Endometrial microvascular endothelial cells (primary cell): ENCODE measurements around the gene CHTF18. TPM values are rescaled to one million over a fixed set of nuclear protein-coding genes. Genes with fewer than 3 reads are reported as not detected.

Experiments
- in situ Hi-C: cut with HindIII; loops from 2 replicates; pipeline ENCODE4 v1.10.0; 2017; ENCODE audit warnings: low sequenced_read_pairs, low pct_unique_long_range_greater_than_20kb; ENCODE audit errors: inconsistent ontology term
- total RNA-seq: library from RNA; depleted of rRNA; stranded (reverse); fragments of >200 nt; gene quantifications from one replicate; pipeline ENCODE4 v1.2.3, GENCODE V29; 2015; ENCODE audit errors: inconsistent ontology term

The CHTF18 gene
- total RNA-seq, 1 donor from 2014 or later: 33.9 TPM

DNA sequence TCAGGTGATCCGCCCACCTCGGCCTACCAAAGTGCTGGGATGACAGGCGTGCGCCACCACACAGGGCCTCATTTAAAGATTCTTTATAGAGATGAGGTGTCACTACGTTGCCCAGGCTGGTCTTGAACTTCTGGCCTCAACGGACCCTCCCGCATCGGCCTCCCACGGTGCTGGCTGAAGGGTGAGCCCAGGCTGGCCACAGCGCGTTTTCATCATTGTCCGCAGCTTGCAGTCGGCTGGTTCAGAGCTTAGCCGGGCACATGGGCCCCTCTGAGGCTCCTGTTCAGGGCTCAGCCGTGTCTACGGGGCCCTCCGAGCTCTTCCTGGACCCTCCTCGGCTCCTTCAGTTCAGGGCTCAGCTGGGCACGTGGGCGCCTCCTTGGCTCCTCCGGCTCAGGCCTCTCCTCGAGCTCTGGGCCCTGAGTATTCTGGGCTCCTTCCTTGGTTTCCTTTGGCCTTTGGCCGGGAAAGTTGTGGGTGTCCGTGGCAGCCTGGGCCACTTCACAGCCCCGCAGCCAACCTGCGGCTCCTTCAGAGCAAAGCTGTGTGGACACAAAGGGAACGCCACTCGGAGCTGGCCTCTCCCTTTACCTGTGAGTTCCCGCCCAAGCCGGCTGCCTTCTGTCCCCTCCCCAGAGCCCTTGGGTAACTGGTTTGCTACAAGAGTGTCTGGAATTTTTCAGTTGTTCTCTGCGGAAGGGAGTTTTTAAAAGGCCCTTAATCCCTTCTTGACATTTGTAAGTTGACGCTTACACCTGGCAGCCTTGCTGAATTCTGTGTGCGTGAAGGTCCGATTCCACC, 29.1 kb upstream of the CHTF18 start:
- in situ Hi-C loops: no loop called here

DNA sequence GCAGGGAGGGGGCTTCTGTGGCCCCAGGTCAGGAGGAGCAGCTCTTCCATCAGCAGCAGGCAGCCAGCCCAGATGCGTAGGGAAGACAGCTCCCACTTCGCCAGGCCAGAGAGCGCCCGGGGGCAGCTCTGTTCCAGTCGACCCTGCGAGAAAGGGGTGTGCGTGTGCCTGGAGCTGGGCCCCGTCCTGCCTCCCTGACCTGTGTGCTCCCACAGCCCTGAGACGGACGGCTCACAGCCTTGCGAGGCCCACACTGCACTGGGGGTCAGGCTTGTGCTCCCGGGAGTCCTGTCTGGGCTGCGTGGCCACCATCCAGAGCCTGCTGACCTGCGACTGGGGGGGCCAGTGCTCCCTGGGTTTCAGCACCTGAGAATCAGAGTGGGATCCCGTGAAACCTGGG, 28.4 kb upstream of the CHTF18 start:
- in situ Hi-C loops: no loop called here

DNA sequence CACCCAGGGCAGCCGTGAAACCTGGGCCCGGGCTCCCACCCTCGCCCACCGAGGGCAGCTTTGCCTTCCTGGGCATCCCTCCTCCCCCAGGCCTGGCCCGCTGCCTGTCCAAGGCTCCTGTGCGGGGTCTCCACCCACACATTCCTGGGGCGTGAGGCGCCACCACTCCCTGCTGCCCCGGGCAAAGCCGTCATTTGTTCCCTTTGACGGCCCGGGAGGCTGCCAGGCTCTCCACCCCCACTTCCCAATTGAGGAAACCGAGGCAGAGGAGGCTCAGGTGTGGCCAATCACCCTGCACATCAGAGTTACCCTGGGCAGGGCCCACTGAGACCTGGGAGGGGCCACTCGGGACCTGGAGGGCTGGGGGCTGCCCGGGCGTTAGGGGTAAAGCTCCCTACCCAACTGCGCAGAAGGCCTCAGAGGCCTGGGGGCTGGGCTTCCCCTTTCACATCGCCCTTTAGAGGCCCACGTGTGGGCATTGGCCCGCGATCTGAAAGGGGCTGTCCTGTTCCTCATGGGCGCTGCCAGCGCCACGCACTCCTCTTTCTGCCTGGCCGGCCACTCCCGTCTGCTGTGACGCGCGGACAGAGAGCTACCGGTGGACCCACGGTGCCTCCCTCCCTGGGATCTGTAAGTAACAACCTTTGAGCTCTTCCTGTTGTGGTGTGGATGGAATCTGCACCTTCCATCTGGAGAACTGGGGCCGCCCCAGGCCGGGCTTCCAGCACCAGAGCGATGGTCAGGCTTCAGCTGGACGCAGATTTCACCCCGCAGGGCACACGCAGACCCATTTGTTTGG, 27.7 kb upstream of the CHTF18 start, which contains the start of gene MSLN:
Gene MSLN (plus strand): TSS at position 190 of the 799 bp plus-strand sequence. CDS start 1,947 bp downstream, outside the sequence.
- in situ Hi-C loops: no loop called here

DNA sequence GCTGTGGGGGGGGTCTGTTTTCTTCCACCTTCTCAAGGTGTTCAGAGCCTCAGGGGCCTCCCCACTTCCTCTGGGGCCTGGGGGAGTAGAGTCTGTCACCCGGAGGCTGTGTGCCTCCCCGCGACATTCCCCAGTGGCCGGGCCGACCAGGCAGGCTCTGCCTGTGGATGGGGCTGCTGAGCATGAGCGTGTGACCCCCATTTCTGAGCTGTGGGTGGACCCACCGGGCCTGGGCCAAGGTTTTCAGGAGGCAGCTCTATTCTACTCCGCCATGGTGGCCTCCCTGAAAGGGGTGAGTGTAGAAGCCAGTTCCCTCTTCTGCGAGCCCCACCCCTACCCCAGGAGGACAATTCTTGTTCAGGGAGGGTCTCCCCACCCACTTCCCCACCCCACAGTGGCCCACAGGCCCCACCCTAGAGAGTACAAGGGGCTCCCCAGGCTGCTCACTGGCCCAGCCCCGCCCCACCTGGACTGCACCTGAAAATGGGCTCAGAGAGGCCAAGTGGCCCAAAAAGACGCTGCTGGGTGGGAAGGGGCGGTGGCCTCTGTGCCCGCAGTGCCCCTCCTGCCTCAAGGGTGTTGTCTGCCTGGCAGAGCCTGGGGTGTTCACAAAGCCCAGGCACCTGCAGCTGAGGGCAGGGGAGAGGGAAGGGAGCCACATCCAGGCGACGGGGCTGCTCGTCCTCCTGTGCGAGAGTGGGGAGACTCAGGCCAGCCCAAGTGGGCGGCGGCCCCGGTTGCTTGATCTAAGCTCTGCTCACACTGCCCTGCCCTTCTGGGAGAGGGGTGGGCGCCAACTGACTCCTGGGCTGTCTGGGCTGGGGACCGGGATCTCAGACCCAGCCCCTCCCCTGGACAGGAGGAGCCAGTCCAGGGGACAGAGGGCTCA, 26.6 kb upstream of the CHTF18 start:
- in situ Hi-C loops: no loop called here

DNA sequence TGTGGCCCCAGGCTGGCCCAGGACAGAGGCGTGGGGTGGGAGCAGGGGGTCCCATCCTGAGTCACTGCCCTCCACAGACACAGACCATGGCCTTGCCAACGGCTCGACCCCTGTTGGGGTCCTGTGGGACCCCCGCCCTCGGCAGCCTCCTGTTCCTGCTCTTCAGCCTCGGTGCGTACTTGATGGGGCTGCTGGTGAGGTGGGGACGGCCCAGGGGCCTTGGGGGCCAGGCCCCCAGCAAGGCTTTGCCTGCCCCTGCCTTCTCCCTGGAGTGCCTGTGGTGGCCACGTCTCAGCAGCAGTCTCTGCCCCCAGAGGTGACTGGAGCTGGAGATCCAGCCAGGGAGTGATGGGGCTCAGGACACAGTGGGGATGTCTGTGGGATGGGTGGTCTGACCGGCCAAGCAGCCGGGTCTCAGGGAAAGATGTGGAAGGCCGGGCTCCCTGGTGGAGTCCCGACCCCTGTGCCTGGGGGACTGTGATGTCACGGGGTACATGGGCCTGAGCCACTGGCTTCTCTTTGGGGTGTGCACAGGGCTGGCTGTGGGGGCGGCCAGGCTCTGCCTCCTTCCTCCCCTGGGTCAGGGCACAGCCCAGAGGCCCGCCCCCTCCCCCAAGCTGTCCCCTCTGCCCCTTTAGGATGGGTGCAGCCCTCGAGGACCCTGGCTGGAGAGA, 25.7 kb upstream of the CHTF18 start:
- in situ Hi-C loops: no loop called here

DNA sequence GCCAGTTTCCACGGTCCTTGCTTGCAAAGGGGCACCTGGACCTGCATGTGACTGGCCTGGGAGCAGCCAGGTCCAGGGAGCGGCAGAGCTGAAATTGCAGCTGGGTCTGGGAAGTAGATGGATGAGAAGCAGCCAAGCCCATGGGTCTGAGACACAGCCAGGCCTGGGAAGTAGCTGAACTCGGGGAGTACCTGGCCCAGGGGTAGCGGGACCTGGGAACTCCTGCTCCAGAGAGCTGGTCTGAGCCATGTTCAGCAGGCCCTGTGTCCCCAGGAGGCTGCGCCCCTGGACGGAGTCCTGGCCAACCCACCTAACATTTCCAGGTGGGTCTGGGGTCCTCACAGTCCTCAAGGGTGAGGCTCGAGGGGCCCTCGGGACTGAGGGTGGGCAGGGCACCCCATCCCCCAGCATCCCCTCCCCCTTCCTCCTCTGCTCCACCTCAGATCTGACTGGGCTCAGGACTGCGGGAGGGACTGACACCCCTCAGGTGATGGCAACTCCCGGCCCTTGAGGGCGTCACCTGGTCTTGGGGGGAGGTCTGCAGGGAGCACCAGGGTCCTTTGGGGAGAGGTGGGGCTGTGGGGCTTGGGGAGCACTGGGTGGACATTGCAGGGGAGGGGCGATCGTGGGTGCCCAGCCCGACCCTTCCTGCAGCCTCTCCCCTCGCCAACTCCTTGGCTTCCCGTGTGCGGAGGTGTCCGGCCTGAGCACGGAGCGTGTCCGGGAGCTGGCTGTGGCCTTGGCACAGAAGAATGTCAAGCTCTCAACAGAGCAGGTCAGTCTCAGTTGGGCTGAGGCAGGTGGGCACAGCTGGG, 24.8 kb upstream of the CHTF18 start:
- in situ Hi-C loops: no loop called here

DNA sequence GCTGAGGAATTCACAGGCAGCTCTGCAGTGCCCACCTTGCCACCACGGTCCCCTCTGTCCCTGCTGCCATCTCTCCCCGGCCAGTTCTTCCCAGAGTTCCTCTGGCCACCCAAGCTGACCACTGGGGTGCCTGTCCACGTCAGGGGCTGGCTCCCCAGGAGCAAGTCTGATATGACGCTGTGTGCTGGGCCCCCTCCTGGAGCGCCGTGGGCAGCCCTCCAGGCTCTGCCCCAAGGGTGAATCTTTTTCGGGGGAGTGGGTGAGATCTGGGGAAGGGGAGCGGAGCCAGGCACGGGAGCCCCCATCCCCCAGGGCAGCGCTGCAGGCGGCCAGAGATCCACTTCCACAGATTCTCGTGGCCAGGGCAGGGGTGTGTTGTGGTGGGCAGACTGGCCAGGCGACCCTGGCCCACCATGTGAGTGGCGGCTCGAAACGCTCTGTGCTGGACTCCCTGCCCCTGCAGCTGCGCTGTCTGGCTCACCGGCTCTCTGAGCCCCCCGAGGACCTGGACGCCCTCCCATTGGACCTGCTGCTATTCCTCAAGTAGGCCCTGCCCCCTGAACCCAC, 24.2 kb upstream of the CHTF18 start:
- in situ Hi-C loops: no loop called here

DNA sequence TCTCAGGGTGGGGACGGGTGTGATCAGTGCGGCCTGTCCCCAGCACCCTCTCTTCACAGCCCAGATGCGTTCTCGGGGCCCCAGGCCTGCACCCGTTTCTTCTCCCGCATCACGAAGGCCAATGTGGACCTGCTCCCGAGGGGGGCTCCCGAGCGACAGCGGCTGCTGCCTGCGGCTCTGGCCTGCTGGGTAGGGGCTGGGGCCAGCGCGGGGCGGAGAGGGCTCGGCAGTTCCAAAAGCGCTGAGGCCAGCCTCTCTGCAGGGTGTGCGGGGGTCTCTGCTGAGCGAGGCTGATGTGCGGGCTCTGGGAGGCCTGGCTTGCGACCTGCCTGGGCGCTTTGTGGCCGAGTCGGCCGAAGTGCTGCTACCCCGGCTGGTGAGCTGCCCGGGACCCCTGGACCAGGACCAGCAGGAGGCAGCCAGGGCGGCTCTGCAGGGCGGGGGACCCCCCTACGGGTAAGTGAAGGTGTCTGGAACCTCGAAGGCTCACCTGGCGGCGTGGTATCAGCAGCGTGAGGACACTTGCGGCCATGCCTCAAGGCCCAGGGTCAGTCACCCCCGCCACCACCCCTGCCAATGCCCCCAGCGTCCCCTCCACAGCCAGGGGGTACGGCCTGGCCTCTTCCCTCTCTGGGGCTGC, 23.5 kb upstream of the CHTF18 start:
- in situ Hi-C loops: no loop called here

DNA sequence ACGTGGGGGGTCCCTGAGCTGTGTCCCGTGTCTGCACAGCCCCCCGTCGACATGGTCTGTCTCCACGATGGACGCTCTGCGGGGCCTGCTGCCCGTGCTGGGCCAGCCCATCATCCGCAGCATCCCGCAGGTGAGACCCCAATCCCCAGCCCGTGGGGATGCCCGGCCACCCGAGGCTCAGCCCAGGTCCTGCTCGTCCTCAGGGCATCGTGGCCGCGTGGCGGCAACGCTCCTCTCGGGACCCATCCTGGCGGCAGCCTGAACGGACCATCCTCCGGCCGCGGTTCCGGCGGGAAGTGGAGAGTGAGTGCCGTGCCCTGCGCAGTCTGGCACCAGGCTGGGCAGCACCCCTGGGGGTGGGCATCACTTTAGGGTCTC, 22.9 kb upstream of the CHTF18 start:
- in situ Hi-C loops: no loop called here

DNA sequence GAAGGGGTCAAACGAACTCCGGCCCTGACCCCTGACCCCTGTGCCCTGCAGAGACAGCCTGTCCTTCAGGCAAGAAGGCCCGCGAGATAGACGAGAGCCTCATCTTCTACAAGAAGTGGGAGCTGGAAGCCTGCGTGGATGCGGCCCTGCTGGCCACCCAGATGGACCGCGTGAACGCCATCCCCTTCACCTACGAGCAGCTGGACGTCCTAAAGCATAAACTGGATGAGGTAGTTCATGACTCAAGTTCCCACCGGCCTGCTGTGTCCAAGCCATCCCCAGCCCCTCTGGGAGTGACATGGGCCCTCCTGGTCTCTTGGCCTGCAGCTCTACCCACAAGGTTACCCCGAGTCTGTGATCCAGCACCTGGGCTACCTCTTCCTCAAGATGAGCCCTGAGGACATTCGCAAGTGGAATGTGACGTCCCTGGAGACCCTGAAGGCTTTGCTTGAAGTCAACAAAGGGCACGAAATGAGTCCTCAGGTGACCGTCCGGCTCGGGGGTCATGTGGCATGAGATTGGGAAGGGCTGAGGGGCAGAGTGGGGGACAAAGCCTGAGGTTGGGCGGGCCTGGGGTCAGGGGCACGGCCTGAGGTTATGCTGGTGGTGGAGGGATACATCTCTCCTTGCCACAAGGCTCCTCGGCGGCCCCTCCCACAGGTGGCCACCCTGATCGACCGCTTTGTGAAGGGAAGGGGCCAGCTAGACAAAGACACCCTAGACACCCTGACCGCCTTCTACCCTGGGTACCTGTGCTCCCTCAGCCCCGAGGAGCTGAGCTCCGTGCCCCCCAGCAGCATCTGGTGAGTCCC, 22.2 kb upstream of the CHTF18 start:
- in situ Hi-C loops: no loop called here

DNA sequence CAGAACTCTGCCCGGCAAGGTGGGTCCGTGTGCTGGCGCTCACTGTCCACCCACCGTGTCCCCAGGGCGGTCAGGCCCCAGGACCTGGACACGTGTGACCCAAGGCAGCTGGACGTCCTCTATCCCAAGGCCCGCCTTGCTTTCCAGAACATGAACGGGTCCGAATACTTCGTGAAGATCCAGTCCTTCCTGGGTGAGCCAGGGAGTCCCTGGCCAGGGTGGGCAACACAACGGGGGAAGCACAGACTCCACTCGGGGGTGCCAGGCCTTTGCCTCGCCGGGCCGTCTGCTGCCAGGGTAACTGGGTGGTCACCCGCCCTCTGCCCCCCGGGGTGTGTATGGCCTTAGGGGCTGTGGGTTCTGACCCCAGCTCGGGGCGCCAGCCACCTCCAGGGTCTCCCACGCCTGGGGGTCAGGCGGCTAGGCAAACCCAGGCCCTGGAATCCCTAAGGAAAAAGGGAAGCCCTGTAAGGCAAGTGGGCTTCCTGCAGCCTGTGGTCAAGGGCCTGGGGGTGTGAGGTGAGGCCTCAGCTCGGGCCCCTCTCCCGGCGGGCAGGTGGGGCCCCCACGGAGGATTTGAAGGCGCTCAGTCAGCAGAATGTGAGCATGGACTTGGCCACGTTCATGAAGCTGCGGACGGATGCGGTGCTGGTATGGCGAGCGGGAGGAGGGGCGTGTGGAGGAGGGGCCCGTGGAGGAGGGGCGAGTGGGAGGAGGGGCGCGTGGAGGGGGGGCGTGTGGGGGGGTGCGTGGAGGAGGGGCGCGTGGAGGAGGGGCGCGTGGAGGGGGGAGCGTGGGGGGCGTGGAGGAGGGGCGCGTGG, 21.4 kb upstream of the CHTF18 start:
- in situ Hi-C loops: no loop called here

- in situ Hi-C loops: no loop called here
These were observed 20.6 kb upstream of the CHTF18 start for GRCh38 chr16:767743-768235.

DNA sequence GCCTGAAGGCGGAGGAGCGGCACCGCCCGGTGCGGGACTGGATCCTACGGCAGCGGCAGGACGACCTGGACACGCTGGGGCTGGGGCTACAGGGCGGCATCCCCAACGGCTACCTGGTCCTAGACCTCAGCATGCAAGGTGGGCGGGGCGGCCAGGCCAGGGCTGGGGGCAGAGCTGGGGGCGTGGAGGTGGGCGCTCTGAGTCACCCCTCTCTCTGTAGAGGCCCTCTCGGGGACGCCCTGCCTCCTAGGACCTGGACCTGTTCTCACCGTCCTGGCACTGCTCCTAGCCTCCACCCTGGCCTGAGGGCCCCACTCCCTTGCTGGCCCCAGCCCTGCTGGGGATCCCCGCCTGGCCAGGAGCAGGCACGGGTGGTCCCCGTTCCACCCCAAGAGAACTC, 20.0 kb upstream of the CHTF18 start:
- in situ Hi-C loops: no loop called here

DNA sequence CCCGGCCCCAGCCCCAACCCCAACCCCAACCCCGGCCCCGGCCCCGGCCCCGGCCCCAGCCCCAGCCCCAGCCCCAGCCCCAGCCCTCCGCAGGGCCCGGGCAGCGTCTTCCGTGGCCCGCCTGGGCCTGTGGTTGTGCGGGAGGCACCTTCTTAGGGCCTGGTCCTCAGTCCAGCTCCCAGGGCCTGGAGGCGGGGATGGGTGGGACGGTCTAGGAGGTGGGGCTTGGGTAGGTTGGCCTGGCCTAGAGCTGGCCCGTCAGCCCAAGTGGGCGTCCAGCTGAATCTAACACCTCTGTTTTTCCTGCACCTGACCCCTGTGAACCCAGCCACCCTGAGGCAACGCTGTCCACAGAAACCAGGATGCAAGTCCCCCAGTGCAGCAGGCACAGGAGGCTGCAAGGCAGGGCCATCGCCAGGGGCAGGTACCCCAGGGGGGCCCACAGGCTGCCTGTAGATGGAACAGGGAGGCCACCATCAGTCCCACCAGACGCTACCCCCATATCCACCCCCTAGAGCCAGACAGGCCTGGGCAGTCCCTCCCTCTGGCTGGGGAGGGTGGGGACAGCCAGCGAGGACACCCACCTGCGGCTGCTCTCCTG, 19.1 kb upstream of the CHTF18 start:
- in situ Hi-C loops: no loop called here

DNA sequence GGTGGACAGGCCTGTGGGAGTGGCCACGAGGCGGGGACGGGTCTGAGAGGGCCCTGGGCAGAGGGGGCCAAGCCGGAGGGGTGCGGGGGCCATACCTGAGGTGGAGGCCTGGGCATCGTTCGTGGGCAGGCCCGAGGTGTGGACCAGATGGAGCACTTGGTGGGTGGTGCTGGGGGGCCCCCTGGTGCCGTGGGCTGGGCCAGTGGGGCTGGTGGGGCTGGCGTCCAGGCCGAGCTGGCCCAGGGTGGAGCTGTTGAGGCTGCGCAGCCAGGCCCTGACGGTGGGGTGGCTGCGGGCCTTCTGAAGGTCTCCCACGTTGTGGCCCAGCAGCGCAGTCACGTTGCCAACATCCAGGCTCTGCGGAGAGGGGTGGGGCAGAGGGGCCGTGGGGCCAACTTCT, 18.5 kb upstream of the CHTF18 start:
- in situ Hi-C loops: no loop called here
